Fibroblast of mammary gland (primary cell): ENCODE measurements around the gene SORCS3.

Source experiments
- DNase-seq: peaks from one replicate; pipeline ENCODE4 v3.0.0-alpha.2; 2010; ENCODE audit warnings: low read depth
- H3K4me3 ChIP-seq: 2 replicates; pipeline ENCODE4 v1.5.1; 2011; ENCODE audit warnings: low read depth, mild to moderate bottlenecking, low read length, moderate library complexity; ENCODE audit not compliant: control insufficient read depth
- TF ChIP-seq, protein P1 (sequence below): conservative IDR thresholded peaks from 2 replicates; pipeline ENCODE4 v1.5.1; 2011; ENCODE audit warnings: low read depth, low read length, inconsistent platforms; ENCODE audit not compliant: control insufficient read depth, insufficient read depth

The SORCS3 gene

DNA sequence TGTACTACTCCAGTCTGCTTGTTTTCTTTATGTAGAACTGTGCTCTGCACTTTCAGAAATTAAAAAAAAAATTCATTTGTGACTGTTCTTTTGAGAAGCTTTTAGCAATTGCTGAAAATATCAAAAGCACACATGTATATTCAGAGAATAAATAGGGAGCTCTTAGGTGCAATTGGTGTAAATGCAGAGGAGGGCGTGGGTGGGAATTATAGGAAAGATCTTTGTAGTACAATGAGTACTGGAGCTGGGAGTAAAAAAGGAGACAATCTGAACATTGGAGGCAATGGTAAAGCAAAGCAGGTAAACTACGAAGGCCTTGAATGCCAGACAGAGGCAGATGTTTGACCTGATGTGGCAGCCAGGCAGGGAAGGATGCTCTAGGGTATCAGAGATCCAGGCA, 267.5 kb downstream of the SORCS3 start:
- H3K4me3 ChIP-seq: no peak overlapping the region
- DNase-seq: no peak
- TF ChIP-seq, protein P1, sequence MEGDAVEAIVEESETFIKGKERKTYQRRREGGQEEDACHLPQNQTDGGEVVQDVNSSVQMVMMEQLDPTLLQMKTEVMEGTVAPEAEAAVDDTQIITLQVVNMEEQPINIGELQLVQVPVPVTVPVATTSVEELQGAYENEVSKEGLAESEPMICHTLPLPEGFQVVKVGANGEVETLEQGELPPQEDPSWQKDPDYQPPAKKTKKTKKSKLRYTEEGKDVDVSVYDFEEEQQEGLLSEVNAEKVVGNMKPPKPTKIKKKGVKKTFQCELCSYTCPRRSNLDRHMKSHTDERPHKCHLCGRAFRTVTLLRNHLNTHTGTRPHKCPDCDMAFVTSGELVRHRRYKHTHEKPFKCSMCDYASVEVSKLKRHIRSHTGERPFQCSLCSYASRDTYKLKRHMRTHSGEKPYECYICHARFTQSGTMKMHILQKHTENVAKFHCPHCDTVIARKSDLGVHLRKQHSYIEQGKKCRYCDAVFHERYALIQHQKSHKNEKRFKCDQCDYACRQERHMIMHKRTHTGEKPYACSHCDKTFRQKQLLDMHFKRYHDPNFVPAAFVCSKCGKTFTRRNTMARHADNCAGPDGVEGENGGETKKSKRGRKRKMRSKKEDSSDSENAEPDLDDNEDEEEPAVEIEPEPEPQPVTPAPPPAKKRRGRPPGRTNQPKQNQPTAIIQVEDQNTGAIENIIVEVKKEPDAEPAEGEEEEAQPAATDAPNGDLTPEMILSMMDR: no peak

DNA sequence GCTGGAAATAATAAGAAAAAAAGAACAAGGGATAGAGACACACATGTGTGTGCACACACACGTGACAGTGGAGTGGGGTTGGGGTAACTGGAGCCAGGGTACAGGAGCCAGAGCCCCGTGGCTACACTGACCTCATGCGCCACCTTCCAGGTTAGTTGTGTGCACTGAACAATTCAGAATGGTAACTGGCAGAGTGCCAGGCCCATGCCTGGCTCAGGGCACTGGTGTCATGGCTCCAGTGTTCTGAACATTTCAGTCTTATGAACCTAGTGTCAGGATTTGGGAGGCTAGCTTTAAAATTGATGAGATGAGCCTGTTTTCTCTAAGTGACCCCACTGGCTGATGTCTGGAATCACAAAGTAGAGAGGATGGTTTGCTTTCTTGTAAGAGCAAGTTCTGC, 269.6 kb downstream of the SORCS3 start:
- TF ChIP-seq, protein P1: no peak
- no peak for DNase-seq
- H3K4me3 ChIP-seq: no peak overlapping the region

DNA sequence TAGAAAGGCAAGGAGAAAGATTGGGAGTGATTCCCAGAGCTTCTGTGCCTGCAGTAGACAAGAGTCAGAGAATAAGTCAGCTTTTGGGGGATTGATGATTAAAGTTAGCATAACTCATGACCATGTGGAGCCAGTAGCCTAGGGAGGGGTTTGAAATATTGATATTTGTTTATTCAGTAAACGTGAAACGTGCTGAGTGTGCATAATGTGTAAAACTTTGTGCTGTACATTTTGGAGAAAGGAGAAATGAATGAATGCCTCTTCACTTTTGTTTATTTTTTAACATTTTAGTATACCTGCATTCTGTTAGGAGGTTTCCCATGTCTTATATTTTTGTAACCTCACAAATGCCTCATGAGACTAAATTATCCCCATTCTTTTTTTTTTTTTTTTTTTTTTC, 272.3 kb downstream of the SORCS3 start:
- TF ChIP-seq, protein P1: no peak
- H3K4me3 ChIP-seq: no peak overlapping the region

DNA sequence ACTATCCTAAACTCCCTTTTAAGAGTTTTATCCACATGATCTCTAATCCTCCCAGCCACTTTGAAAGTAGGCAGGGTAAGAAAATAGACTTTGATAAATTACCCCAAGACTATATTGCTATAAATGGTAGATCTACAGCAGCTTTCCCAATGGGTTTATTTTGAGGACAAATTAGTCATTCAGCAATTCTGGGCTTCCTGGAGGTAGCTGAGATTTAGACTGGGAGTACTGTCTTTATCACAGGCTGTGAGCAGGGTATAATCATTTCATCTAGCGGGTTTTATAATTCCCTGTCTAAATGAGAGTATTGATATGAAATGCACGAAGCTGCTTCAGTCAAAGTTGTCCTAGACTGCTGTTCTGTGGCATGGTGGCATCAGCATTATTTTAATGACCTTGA, 279.4 kb downstream of the SORCS3 start:
- TF ChIP-seq, protein P1: no peak

More for the DNA sequence above, 272.3 kb downstream of the SORCS3 start:
- DNase-seq: no peak

DNA sequence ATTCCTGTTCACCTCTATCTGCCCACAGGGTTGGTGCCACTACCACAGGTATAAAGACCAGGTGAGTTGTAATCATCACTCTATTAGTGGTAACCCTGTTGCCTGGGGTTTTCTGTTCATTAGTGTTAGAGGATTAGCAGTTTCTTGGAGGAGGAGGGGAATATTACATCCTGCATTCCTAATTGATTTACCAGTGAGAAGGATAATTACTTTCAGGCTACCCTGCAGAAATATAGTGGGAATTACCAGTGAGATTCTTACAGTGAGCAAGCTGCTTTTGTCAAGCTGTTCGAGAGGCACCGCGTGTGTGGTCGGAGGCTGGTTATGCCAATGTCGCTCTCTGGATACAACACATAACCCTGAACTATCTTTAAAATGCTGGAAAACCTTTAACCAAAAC, 280.7 kb downstream of the SORCS3 start:
- no peak overlapping the region for H3K4me3 ChIP-seq
- TF ChIP-seq, protein P1: no peak
- DNase-seq: no peak

More for the DNA sequence above, 279.4 kb downstream of the SORCS3 start:
- no peak for DNase-seq
- no peak overlapping the region for H3K4me3 ChIP-seq

DNA sequence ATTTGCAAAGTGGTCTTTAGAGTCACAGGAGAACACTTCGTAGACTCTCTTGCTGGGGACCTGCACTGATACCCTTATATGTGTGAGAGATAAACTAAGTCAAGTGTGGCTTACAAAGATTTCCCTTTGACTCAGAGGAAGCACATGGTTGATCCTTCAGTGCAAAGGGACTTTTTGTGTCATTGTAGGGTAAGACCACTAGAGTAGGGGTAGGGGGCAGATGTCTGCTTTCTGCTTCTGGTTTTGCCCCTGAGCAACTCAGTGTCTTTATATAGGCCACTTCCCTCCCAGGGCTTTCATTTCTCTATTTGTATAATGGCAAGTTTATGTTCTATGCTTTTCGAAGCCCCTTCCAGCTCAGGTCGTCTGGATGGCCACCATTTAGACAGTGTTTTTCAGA, 281.7 kb downstream of the SORCS3 start:
- no peak for DNase-seq
- TF ChIP-seq, protein P1: no peak
- H3K4me3 ChIP-seq: no peak overlapping the region

DNA sequence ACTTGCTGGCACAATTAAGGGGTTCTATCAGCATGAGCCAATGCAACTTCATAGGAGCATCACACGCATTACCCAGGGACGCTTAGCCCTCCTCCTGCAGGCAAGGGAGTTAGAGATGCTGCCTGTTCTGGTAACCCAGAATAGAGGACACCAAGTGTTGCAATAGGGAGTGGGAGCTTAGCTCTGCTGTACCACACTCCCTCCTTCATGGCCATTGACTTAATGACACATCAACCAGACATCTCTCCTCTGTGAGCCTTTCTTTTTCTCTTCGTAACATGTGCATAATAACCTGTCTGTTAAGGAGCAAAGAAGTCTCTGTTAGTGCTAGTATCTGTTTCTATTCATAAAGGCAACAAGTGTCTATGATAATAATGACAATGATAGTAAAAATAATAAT, 282.4 kb downstream of the SORCS3 start:
- TF ChIP-seq, protein P1: no peak
- no peak overlapping the region for H3K4me3 ChIP-seq
- DNase-seq: no peak
